H9 (cell line): ENCODE data around the gene COASY. TPM values are rescaled to one million over a fixed set of nuclear protein-coding genes. Genes with fewer than 3 reads are reported as not detected.

Experiments used
- DNase-seq: peaks from one replicate; pipeline ENCODE4 v3.0.0-alpha.2; 2017
- H2AFZ ChIP-seq: one replicate; pipeline ENCODE4 v1.6.1; 2013; ENCODE audit warnings: mild to moderate bottlenecking, low read length, control low read depth, moderate library complexity
- H2AK5ac ChIP-seq: 2 replicates; pipeline ENCODE4 v1.6.1; 2013; ENCODE audit warnings: low read length, control low read depth, mixed read lengths; ENCODE audit not compliant: insufficient read length
- H2BK120ac ChIP-seq: one replicate; pipeline ENCODE4 v1.6.1; 2013; ENCODE audit warnings: low read depth, mild to moderate bottlenecking, low read length, control low read depth, inconsistent platforms; ENCODE audit not compliant: poor library complexity, severe bottlenecking
- H2BK12ac ChIP-seq: 2 replicates; pipeline ENCODE4 v1.6.1; 2013; ENCODE audit warnings: low read length, control low read depth, mixed read lengths, low read depth; ENCODE audit not compliant: insufficient read length
- H2BK15ac ChIP-seq: 2 replicates; pipeline ENCODE4 v1.6.1; 2013; ENCODE audit warnings: low read depth, low read length, control low read depth
- H2BK20ac ChIP-seq: one replicate; pipeline ENCODE4 v1.6.1; 2013; ENCODE audit warnings: low read depth, mild to moderate bottlenecking, low read length, control low read depth, inconsistent platforms; ENCODE audit not compliant: poor library complexity, severe bottlenecking
- H2BK5ac ChIP-seq: 2 replicates; pipeline ENCODE4 v1.6.1; 2013; ENCODE audit warnings: low read length, control low read depth, mixed read lengths; ENCODE audit not compliant: insufficient read length
- H3K14ac ChIP-seq: 2 replicates; pipeline ENCODE4 v1.6.1; 2013; ENCODE audit warnings: low read length, control low read depth; ENCODE audit not compliant: insufficient read depth
- H3K18ac ChIP-seq: 2 replicates; pipeline ENCODE4 v1.6.1; 2013; ENCODE audit warnings: low read depth, mild to moderate bottlenecking, mixed read lengths, low read length, control low read depth; ENCODE audit not compliant: insufficient read length
- H3K23ac ChIP-seq: 2 replicates; pipeline ENCODE4 v1.6.1; 2013; ENCODE audit warnings: low read length, control low read depth, mixed read lengths, low read depth; ENCODE audit not compliant: insufficient read length
- H3K23me2 ChIP-seq: 2 replicates; pipeline ENCODE4 v1.6.1; 2013; ENCODE audit warnings: low read depth, mild to moderate bottlenecking, mixed read lengths, low read length, control low read depth; ENCODE audit not compliant: insufficient read length, poor library complexity, severe bottlenecking
- H3K27ac ChIP-seq: 2 replicates; pipeline ENCODE4 v1.5.1; 2013; ENCODE audit warnings: low read length, control low read depth, mixed read lengths, low read depth; ENCODE audit not compliant: insufficient read length
- H3K27me3 ChIP-seq: 2 replicates; pipeline ENCODE4 v1.6.1; 2013; ENCODE audit warnings: low read length, control low read depth, inconsistent platforms; ENCODE audit not compliant: insufficient read depth
- H3K4ac ChIP-seq: 2 replicates; pipeline ENCODE4 v1.6.1; 2013; ENCODE audit warnings: low read depth, mild to moderate bottlenecking, control low read depth, inconsistent platforms, low read length, moderate library complexity
- H3K4me1 ChIP-seq: 2 replicates; pipeline ENCODE4 v1.6.1; 2013; ENCODE audit warnings: low read length, control low read depth, inconsistent platforms; ENCODE audit not compliant: insufficient read depth
- H3K4me2 ChIP-seq: 2 replicates; pipeline ENCODE4 v1.6.1; 2013; ENCODE audit warnings: low read length, control low read depth, mixed read lengths; ENCODE audit not compliant: insufficient read length, insufficient read depth
- H3K56ac ChIP-seq: 2 replicates; pipeline ENCODE4 v1.6.1; 2013; ENCODE audit warnings: low read depth, mild to moderate bottlenecking, mixed read lengths, low read length, control low read depth; ENCODE audit not compliant: insufficient read length
- H3K79me1 ChIP-seq: 2 replicates; pipeline ENCODE4 v1.6.1; 2013; ENCODE audit warnings: low read depth, mild to moderate bottlenecking, moderate library complexity, low read length, control low read depth, inconsistent platforms; ENCODE audit not compliant: insufficient read depth, poor library complexity, severe bottlenecking
- H3K79me2 ChIP-seq: 2 replicates; pipeline ENCODE4 v1.6.1; 2013; ENCODE audit warnings: low read length, control low read depth, inconsistent platforms; ENCODE audit not compliant: insufficient read depth
- H3K9ac ChIP-seq: 2 replicates; pipeline ENCODE4 v1.6.1; 2013; ENCODE audit warnings: low read length, control low read depth, mixed read lengths; ENCODE audit not compliant: insufficient read length; ENCODE audit errors: extremely low read depth
- H3K9me3 ChIP-seq: one replicate; pipeline ENCODE4 v1.6.1; 2013; ENCODE audit warnings: low read depth, low read length, inconsistent platforms; ENCODE audit not compliant: control insufficient read depth
- H3T11ph ChIP-seq: one replicate; pipeline ENCODE4 v1.6.1; 2013; ENCODE audit warnings: mild to moderate bottlenecking, low read length, control low read depth, inconsistent platforms
- H4K20me1 ChIP-seq: one replicate; pipeline ENCODE4 v1.6.1; 2013; ENCODE audit not compliant: control insufficient read depth, insufficient read length, insufficient read depth
- H4K5ac ChIP-seq: 2 replicates; pipeline ENCODE4 v1.6.1; 2013; ENCODE audit warnings: low read depth, mild to moderate bottlenecking, mixed read lengths, low read length, control low read depth; ENCODE audit not compliant: insufficient read length
- H4K8ac ChIP-seq: replicated peaks from 2 replicates; pipeline ENCODE4 v1.6.1; 2013; ENCODE audit warnings: low read length, control low read depth, mixed read lengths, low read depth; ENCODE audit not compliant: insufficient read length
- H4K91ac ChIP-seq: 2 replicates; pipeline ENCODE4 v1.6.1; 2013; ENCODE audit warnings: low read depth, mild to moderate bottlenecking, moderate library complexity, mixed read lengths, low read length, control low read depth; ENCODE audit not compliant: insufficient read length
- H3K27ac Mint-ChIP-seq, 3 experiments: 2 replicates in 2 of 3; 3 replicates in 1 of 3; pipeline ENCODE4 v1.8.0; 2020 to 2021; ENCODE audit warnings: mixed read lengths in 3 of 3, mild to moderate bottlenecking in 1 of 3, moderate library complexity in 1 of 3
- H3K27me3 Mint-ChIP-seq: 2 replicates; pipeline ENCODE4 v1.8.0; 2021; ENCODE audit warnings: low read depth, mild to moderate bottlenecking, moderate library complexity, mixed read lengths
- H3K36me3 Mint-ChIP-seq, 3 experiments: 2 replicates in 2 of 3; 3 replicates in 1 of 3; pipeline ENCODE4 v1.8.0; 2020 to 2021; ENCODE audit warnings: low read depth in 3 of 3, mixed read lengths in 3 of 3; ENCODE audit not compliant: insufficient read depth in 1 of 3
- H3K4me1 Mint-ChIP-seq, 2 experiments: 2 replicates each; pipeline ENCODE4 v1.8.0; 2020; ENCODE audit warnings: mixed read lengths in 2 of 2
- H3K4me3 Mint-ChIP-seq, 2 experiments: 2 replicates in 1 of 2; 3 replicates in 1 of 2; pipeline ENCODE4 v1.8.0; 2020 to 2021; ENCODE audit warnings: mild to moderate bottlenecking in 2 of 2, mixed read lengths in 2 of 2, moderate library complexity in 1 of 2
- H3K9me3 Mint-ChIP-seq, 2 experiments: 2 replicates in 1 of 2; 3 replicates in 1 of 2; pipeline ENCODE4 v1.8.0; 2020; ENCODE audit warnings: mild to moderate bottlenecking in 2 of 2, mixed read lengths in 2 of 2, moderate library complexity in 1 of 2
- CTCF ChIP-seq: fragments of 200-600 bp; sonication (generic); conservative IDR thresholded peaks from 3 replicates; pipeline ENCODE4 v1.8.0; 2021; ENCODE audit warnings: antibody characterized with exemption, mild to moderate bottlenecking
- WGBS: extraction: QIAGEN DNeasy Blood & Tissue Kit; methylation state at CpG from one replicate; pipeline ENCODE4 v1.1.7; 2013; ENCODE audit warnings: missing lambda C conversion rate, low lambda C conversion rate, mixed read lengths; ENCODE audit not compliant: insufficient read length; ENCODE audit errors: extremely low coverage; 5-methylcytosine and 5-hydroxymethylcytosine counted together
- total RNA-seq: library from RNA; stranded (reverse); gene quantifications from 2 replicates; pipeline ENCODE4 v1.2.1, GENCODE V29; 2021

COASY gene
- total RNA-seq, 1 experiment from 2014 or later: 84.1 TPM

- H3K79me1 ChIP-seq: no peaks in the 10 kb centered on the region
- H3K18ac ChIP-seq: no peak overlapping the region
- H4K5ac ChIP-seq: no peak overlapping the region
- no peaks in the 10 kb centered on the region for H3K23me2 ChIP-seq
- H3K14ac ChIP-seq: no peak overlapping the region
- no peaks in the 10 kb centered on the region for H3K79me2 ChIP-seq
- peaks cover 2% of the 10 kb centered on the region; the same call in 1 of the 2 replicates for H3K27me3 ChIP-seq
- H4K91ac ChIP-seq: no peak overlapping the region
- H3K23ac ChIP-seq: no peak overlapping the region
- no peak overlapping the region for H2BK20ac ChIP-seq
- peaks cover 26 to 40% of the 10 kb centered on the region in 2 experiments for H3K4me1 Mint-ChIP-seq
- no peak overlapping the region for H3K4ac ChIP-seq
- no peak overlapping the region for H3K4me2 ChIP-seq
- no peak overlapping the region for H2AK5ac ChIP-seq
- no peak overlapping the region for H3T11ph ChIP-seq
- H4K8ac ChIP-seq: no peak overlapping the region
- WGBS: no CpG with 5 or more reads among the region's 11 CpGs
- no peak overlapping the region for H3K9ac ChIP-seq
- peaks cover 8% of the 10 kb centered on the region for H3K27me3 Mint-ChIP-seq
- H3K9me3 Mint-ChIP-seq: no peaks in the 10 kb centered on the region
- DNase-seq: peak; percentile 21
- H3K27ac ChIP-seq: no peak overlapping the region
- H2BK12ac ChIP-seq: no peak overlapping the region
- 0 out of 5 replicates have a peak overlapping the region, but pooled peaks of 1 of the 2 experiments have one; percentile 25 for H3K4me3 Mint-ChIP-seq
- H3K4me1 ChIP-seq: peaks cover 11% of the 10 kb centered on the region; the same call in 1 of the 2 replicates
- no peak overlapping the region for H2BK120ac ChIP-seq
- no peaks in the 10 kb centered on the region for H3K9me3 ChIP-seq
- no peak overlapping the region for H2AFZ ChIP-seq
- no peak overlapping the region for H3K27ac Mint-ChIP-seq
- H4K20me1 ChIP-seq: no peaks in the 10 kb centered on the region
- H2BK15ac ChIP-seq: no peak overlapping the region
- TF ChIP-seq CTCF: no peak
- H2BK5ac ChIP-seq: no peak overlapping the region
- H3K56ac ChIP-seq: no peak overlapping the region
- peaks cover 0 to 30% (median 25%) of the 10 kb centered on the region in 3 experiments; a peak in 5 of 7 replicates for H3K36me3 Mint-ChIP-seq
Observed at GRCh38 chr17:42521666-42522262, 40.2 kb upstream of the COASY start.
